GM19240 (cell line): ENCODE measurements around the gene MT3.
"Not testable (repeated sequence)": the region's sequence is repeated elsewhere in the genome, so short reads cannot be mapped to it uniquely, and the experiment has no call there.

ENCODE experiments used
- DNase-seq: peaks from one replicate; pipeline ENCODE4 v3.0.0; 2011; ENCODE audit warnings: low spot score; ENCODE audit not compliant: insufficient read length

MT3 gene

GRCh38 chr16:56609463-56609921 is 20.2 kb downstream of the MT3 start:
- peak; percentile 43 for DNase-seq

GRCh38 chr16:56610017-56610608 is 20.8 kb downstream of the MT3 start:
- no peak for DNase-seq

GRCh38 chr16:56610609-56611111 is 21.3 kb downstream of the MT3 start:
- no peak for DNase-seq

- no peak for DNase-seq
Measured at GRCh38 chr16:56611281-56611833, 22.0 kb downstream of the MT3 start.

GRCh38 chr16:56613706-56614105 is 24.4 kb downstream of the MT3 start:
- DNase-seq: no peak

- no peak for DNase-seq
Measured at GRCh38 chr16:56614549-56614991, 25.2 kb downstream of the MT3 start.

GRCh38 chr16:56615353-56615752 is 26.0 kb downstream of the MT3 start:
- no peak for DNase-seq

- DNase-seq: no peak
Measured at GRCh38 chr16:56616608-56617211, 27.4 kb downstream of the MT3 start.

GRCh38 chr16:56617212-56618085 is 28.1 kb downstream of the MT3 start:
- DNase-seq: no peak

GRCh38 chr16:56618138-56618537 is 28.8 kb downstream of the MT3 start:
- DNase-seq: no peak

GRCh38 chr16:56620339-56620897 is 31.1 kb downstream of the MT3 start:
- DNase-seq: no peak

GRCh38 chr16:56621665-56622445 is 32.5 kb downstream of the MT3 start:
- not testable (repeated sequence) for DNase-seq

GRCh38 chr16:56623184-56623583 is 33.9 kb downstream of the MT3 start:
- DNase-seq: not testable (repeated sequence)

- DNase-seq: no peak
Measured at GRCh38 chr16:56623637-56624036, 34.3 kb downstream of the MT3 start.

- no peak for DNase-seq
Measured at GRCh38 chr16:56625140-56625942, 36.0 kb downstream of the MT3 start, which contains the start of gene MT1E. MT1E (plus strand) TSS chr16:56625781; CDS start chr16:56625852, 71 bp downstream.

GRCh38 chr16:56625943-56626654 is 36.8 kb downstream of the MT3 start:
- DNase-seq: no peak

GRCh38 chr16:56626685-56627084 is 37.4 kb downstream of the MT3 start:
- DNase-seq: no peak

- DNase-seq: no peak
Measured at GRCh38 chr16:56628486-56629350, 39.4 kb downstream of the MT3 start.
